Anterior cingulate cortex (tissue), 58 donors: ENCODE data around the gene TIPARP.
"Not testable (repeated sequence)": the region's sequence is repeated elsewhere in the genome, so short reads cannot be mapped to it uniquely, and the experiment has no call there.

Experiments used
- DNase-seq, 58 donors: peaks; one replicate each; lab custom pipeline; 2025; lab: John Stamatoyannopoulos, UW

Gene TIPARP

GRCh38 chr3:156732715-156733421 lies 58.5 kb downstream of the TIPARP start:
- no peak for DNase-seq

GRCh38 chr3:156734661-156735060 lies 60.3 kb downstream of the TIPARP start:
- not testable (repeated sequence) for DNase-seq

GRCh38 chr3:156735471-156735870 lies 61.1 kb downstream of the TIPARP start:
- DNase-seq, result no peak

GRCh38 chr3:156737049-156737448 lies 62.7 kb downstream of the TIPARP start:
- DNase-seq, result not testable (repeated sequence)

GRCh38 chr3:156738251-156738650 lies 63.9 kb downstream of the TIPARP start:
- no peak for DNase-seq

- DNase-seq, result no peak
These were observed 65.6 kb downstream of the TIPARP start for GRCh38 chr3:156739976-156740375.

GRCh38 chr3:156740581-156740980 lies 66.2 kb downstream of the TIPARP start:
- DNase-seq, result not testable (repeated sequence)

- DNase-seq, result no peak
These were observed 67.5 kb downstream of the TIPARP start for GRCh38 chr3:156741935-156742334.

GRCh38 chr3:156742401-156742800 lies 68.0 kb downstream of the TIPARP start:
- DNase-seq, result no peak

GRCh38 chr3:156743859-156744258 lies 69.5 kb downstream of the TIPARP start:
- no peak for DNase-seq

- DNase-seq, result no peak
These were observed 70.2 kb downstream of the TIPARP start for GRCh38 chr3:156744631-156745030.

GRCh38 chr3:156745766-156746165 lies 71.4 kb downstream of the TIPARP start:
- DNase-seq, result no peak

- no peak for DNase-seq
These were observed 72.7 kb downstream of the TIPARP start for GRCh38 chr3:156747046-156747445.

GRCh38 chr3:156749244-156749643 lies 74.9 kb downstream of the TIPARP start:
- peak in 4 of 58 donors; percentile 6 to 25 (median 22) for DNase-seq

GRCh38 chr3:156750191-156750873 lies 75.9 kb downstream of the TIPARP start:
- no peak for DNase-seq

- no peak for DNase-seq
These were observed 76.5 kb downstream of the TIPARP start for GRCh38 chr3:156750874-156751245.

- DNase-seq, result peak in 4 of 58 donors; percentile 8 to 32 (median 11)
These were observed 77.2 kb downstream of the TIPARP start for GRCh38 chr3:156751461-156752025.
